Neural progenitor cell (in vitro differentiated cells): ENCODE measurements around the gene THRSP.

ENCODE experiments used
- CTCF ChIP-seq: fragments of 200-600 bp; sonication (generic); IDR thresholded peaks from 2 replicates; pipeline ENCODE4 v1.5.1; 2017; ENCODE audit warnings: antibody characterized with exemption, mild to moderate bottlenecking
- EZH2 ChIP-seq: fragments of 200-600 bp; sonication (generic); IDR thresholded peaks from 2 replicates; pipeline ENCODE4 v1.6.1; 2017; ENCODE audit warnings: antibody characterized with exemption, mild to moderate bottlenecking, moderate library complexity
- EZH2phosphoT487 ChIP-seq: fragments of 200-600 bp; sonication (generic); IDR thresholded peaks from 2 replicates; pipeline ENCODE4 v1.6.1; 2017; ENCODE audit warnings: antibody characterized with exemption

- no peak for TF ChIP-seq CTCF
- no peak for TF ChIP-seq EZH2
- no peak for TF ChIP-seq EZH2phosphoT487
Observed at GRCh38 chr11:78100676-78101472, 37.2 kb downstream of the THRSP start.
